GM12865 (cell line): ENCODE data around the gene BMPER.

ENCODE experiments used
- DNase-seq: peaks from one replicate; pipeline ENCODE4 v3.0.0; 2010; ENCODE audit warnings: low read depth
- H3K4me3 ChIP-seq: 2 replicates; pipeline ENCODE4 v1.5.1; 2011; ENCODE audit warnings: mild to moderate bottlenecking, low read depth, low read length, control low read depth
- TF ChIP-seq, protein P1 (sequence below): IDR thresholded peaks from 2 replicates; pipeline ENCODE4 v1.5.1; 2011; ENCODE audit warnings: low read length, control low read depth, low read depth, inconsistent platforms; ENCODE audit not compliant: insufficient read depth; ENCODE audit errors: missing control alignments

BMPER gene

DNA sequence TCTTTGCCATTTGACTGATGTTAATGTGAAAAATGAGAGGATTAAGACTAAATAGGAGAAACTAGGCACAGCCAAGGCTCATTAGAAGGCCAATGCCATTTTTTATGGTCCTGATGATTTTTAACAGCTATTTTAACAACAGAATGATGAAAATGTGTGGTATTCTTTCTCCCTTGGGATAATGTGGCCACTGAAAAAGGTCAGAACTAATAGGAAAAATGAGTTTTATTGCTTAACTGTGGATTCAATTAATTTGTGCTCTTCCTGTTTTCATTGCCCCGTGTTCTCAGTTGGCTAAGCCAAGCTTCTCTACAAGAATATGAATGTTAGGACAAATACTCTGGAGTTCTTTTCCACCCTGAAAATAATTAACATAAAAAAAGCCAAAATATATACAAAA, 56.6 kb downstream of the BMPER start:
- TF ChIP-seq, protein P1, sequence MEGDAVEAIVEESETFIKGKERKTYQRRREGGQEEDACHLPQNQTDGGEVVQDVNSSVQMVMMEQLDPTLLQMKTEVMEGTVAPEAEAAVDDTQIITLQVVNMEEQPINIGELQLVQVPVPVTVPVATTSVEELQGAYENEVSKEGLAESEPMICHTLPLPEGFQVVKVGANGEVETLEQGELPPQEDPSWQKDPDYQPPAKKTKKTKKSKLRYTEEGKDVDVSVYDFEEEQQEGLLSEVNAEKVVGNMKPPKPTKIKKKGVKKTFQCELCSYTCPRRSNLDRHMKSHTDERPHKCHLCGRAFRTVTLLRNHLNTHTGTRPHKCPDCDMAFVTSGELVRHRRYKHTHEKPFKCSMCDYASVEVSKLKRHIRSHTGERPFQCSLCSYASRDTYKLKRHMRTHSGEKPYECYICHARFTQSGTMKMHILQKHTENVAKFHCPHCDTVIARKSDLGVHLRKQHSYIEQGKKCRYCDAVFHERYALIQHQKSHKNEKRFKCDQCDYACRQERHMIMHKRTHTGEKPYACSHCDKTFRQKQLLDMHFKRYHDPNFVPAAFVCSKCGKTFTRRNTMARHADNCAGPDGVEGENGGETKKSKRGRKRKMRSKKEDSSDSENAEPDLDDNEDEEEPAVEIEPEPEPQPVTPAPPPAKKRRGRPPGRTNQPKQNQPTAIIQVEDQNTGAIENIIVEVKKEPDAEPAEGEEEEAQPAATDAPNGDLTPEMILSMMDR = no peak
- H3K4me3 ChIP-seq = no peak overlapping the region
- DNase-seq = no peak

DNA sequence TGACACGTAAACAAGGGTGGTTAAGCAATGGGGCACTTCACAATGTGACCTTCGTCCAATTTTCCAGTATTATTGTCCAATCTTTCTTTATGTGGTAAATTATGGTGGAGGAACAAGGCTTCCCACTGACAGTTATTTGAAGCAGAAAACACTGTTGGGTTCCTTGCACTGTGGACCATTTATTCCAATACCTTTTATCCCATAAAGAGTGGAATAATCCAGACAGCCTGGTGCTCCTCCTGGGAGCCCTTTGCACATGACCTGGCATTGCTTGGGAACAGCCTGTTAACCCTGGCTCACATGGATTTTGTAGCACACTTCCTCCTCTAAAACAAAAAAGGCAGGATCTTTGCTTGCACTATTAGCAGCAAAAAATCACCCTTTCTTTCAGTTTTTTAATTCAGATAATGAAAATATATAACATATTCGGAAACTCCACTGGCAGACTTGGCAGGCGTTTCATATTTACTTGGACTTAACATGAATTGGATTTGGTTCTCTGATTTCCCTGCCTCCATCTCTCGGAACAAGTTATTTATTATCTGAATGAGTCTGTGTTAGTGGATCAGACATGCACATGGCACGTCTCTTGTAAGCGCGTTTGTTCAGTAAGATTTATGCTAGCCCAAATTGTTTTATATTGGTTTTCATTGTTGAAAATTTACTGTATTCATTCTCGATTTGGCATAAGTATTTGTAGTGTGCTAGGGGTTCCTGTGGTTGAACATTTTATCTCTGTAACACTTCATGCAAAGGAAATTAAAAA, 59.3 kb downstream of the BMPER start:
- no peak for DNase-seq
- TF ChIP-seq, protein P1 = no peak
- H3K4me3 ChIP-seq = no peak overlapping the region

DNA sequence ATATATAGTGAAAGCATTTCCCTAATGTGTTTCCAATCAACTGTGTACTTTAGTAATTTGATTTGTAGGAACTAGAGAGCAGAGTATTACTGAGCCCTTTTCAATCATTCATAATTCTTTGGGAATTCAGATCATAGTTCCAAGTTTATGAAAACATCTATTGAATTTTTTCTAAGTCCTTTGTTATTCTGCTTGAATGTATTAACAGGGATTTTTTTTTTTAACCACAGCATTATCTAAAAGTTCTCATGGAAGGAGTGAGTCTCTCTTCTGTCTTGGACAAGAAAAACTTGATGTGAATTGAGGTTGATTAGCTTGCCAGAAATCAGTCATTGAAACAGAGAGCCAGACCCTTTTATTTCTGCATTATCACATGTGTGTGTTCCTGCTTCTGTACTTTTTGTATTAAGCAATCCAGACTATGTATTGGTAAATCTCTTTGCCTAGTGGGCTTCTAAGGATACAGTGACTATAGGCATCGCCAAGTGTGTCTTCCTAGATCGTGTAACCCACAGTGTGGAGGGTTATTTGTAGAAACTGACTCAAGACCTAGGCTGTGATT, 59.9 kb downstream of the BMPER start:
- DNase-seq = no peak
- H3K4me3 ChIP-seq = no peak overlapping the region
- TF ChIP-seq, protein P1 = no peak

DNA sequence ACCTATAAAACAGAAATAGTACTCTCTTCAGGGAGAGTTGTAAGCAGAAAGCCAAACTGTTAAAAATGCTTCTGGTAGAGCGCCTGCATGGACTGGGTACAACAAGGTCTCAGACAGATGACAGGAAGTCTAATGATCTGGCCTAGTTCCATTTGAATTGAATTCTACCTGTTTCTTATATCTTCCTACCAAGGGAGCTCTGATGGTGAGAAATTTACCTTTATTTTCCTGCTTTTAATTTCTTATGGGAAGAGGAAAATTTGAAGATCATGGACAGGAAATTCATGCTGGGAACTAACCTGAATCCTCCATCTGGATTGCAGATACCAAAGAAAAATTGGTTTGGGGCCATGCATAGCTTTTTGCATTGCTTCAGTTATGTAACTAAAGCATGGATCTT, 63.3 kb downstream of the BMPER start:
- no peak overlapping the region for H3K4me3 ChIP-seq
- no peak for DNase-seq
- TF ChIP-seq, protein P1 = no peak

DNA sequence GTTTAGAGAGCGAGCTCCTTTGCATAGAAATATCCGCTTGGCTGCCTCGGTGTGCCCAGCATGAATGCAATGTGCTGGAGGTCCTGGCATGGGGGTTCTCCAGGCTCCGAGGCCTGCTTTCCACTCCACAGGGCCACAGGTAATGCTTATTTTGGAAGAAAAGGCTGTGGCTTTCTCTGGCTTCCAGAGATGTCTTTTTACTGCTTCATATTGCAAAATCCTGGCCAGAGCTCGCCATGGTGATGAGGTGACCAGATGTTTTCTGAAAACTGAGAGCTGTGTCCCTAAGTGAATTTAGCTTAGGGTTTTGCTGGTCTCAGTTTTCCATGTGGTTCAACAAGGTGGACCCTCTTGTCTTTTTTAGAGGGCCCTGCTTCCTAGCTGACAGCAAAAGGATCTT, 65.2 kb downstream of the BMPER start:
- DNase-seq = no peak
- H3K4me3 ChIP-seq = no peak overlapping the region
- TF ChIP-seq, protein P1 = no peak

DNA sequence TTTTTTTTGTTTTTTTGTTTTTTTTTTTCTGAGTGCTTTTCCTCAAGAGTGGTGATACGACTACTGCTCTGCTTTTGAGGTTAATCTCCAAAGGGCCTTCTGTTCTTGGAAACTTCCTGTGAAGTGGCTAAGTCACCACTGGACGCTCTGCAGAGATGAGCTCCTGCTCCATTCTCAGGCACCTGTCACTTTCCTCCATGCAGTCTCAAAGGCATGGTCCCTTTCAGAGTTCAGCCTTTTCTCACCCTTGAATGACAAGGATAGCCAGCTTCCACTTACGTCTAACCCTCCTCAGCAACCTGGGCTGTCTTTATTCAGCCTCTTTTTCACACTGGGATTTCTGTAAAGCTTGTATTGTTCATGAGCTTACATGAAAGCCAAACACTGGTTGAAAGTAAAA, 65.8 kb downstream of the BMPER start:
- H3K4me3 ChIP-seq = no peak overlapping the region
- no peak for DNase-seq
- TF ChIP-seq, protein P1 = no peak
